GM21381 (cell line): ENCODE measurements around the gene KLC4.

Source experiments
- ATAC-seq: cut with Tn5 transposase; IDR thresholded peaks from one replicate; pipeline ENCODE4 v1.9.1; 2021; ENCODE audit warnings: mild to moderate bottlenecking, moderate library complexity; ENCODE audit not compliant: unreplicated experiment

KLC4 gene

DNA sequence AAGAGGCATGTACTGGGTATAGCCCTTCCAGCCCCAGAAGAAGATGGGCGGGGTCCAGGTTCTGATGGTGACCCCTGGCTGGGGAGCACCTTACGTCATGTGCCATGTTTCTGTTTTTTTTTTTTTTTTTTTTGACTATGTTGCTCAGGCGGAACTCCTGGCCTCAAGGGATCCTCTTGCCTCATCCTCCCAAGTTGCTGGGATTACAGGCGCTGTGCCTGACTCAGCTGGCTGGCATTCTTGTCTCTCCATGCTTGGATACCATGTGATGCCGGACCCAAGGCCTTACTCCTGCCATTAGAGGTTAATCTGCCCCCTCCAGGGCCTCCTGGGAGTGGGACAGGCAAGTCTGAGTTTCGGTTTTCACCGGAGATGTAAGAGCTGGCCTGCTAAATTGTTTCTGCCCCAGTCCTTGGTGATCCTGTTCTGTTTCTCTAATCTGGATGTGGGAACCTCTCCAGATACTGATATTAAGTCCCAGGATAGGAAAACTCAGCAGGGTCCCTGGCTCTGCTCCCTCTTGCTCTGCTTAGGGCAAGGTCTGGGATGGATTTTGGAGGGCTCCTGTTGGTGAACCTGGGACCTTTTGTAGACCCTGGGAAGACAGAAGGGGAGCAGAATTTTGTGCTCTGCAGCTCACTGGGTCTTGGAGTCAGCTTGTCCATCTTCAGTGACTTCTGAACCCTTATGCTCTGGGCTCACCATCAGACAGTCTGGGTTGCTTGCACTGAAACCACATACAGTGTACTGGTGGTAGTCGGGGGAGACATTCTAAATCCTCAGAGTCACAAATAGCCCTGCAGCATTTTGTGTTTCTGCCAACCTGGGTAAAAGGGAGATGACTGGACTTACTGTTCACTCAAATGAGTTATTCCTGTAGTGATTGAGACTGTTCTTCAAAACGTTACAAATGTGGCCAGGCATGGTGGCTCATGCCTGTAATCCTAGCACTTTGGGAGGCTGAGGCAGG is 61.8 kb downstream of the KLC4 start:
- no peak for ATAC-seq

GRCh38 chr6:43122146-43122545 is 62.7 kb downstream of the KLC4 start:
- ATAC-seq = no peak

GRCh38 chr6:43123461-43124314 is 64.3 kb downstream of the KLC4 start:
- no peak for ATAC-seq

- no peak for ATAC-seq
These were observed 65.0 kb downstream of the KLC4 start for GRCh38 chr6:43124481-43124880.
